ENCODE measurements around the gene YIF1A.
"Not testable (repeated sequence)": the region's sequence is repeated elsewhere in the genome, so short reads cannot be mapped to it uniquely, and the experiment has no call there.

Gene YIF1A

GRCh38 chr11:66268952-66269905 is 19.7 kb downstream of the YIF1A start:
- peak; percentile 38 for DNase-seq (ENCODE audit: low spot score)

DNA sequence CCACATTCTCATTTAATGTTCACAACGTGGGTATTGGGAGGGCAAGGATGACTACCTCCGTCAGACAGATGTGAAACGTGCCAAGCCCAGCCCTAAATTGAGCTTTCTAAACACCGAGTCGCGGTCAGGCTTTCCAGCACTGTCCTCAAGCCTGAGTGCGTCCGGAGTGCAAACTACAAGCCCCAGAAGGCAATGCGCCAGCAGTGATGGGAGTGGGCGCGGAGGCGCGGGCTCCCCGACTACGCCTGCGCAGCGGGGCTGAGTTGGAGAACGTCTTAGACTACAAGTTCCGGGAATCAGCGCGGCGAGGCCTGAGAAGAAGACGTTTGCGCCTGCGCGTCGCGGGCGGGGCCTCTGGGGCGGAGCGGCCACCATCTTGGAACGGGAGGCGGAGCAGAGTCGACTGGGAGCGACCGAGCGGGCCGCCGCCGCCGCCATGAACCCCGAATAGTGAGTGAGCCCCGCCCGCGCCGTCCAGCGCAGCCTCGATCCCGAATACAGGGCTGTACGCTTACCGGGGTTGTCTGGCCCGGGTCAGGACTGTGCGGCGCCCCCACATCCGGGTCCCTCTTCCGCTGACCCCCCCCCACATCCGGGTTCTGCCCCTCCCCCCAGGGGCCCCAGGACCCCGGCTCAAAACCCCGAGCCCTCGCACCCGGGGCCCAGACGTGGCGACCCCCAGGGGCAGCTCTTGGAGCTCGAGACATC is 20.5 kb downstream of the YIF1A start, which contains the start of gene RAB1B:
Gene RAB1B (plus strand): TSS at position 396 of the 708 bp plus-strand sequence. CDS start 41 bp downstream, at position 437.
- peak; percentile 100 for DNase-seq (ENCODE audit: low spot score)

DNA sequence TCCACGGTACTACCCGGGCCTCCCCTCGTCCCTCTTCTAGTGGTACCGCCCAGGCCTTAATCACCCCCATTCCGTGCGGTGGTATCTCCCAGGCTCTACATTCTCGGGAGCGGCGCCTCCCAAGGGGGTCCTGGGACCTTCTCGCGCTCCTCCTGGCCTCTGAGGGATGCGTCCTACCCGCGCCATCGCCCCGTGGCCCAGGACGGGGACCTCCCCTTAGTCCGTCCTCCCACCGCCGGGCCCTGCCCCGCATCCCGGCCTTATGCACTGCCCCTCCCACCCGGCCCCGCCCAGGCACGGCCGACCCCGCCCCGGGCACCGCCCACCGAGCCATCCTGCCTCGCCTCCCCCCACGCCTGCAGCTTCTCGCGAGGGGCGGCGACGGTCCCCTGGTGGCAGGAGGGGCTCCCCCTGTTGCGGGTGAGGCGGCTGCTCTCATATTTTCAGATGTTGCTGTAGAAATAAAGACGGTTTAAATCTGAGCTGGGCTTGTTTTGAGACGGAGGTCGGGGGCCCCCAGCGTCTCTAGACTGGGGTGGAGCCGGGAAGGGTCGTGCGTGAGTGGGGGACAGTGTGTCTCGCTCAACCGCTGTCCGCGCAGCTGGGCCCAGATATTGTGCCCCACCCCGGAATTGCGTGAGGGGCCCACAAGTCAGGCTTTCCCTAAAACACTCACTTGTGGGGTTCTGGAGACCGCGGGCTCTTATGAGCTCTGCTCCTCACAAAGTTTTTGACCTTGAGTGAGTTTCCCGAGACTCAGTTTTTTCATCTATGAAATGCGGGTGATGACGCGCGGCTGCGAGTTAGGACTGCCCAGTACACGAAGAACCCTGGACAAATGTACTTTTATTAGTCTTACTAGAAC is 21.3 kb downstream of the YIF1A start:
- no peak for DNase-seq (ENCODE audit: low spot score)

GRCh38 chr11:66267039-66267378 is 21.9 kb downstream of the YIF1A start:
- no peak for DNase-seq (ENCODE audit: low spot score)

DNA sequence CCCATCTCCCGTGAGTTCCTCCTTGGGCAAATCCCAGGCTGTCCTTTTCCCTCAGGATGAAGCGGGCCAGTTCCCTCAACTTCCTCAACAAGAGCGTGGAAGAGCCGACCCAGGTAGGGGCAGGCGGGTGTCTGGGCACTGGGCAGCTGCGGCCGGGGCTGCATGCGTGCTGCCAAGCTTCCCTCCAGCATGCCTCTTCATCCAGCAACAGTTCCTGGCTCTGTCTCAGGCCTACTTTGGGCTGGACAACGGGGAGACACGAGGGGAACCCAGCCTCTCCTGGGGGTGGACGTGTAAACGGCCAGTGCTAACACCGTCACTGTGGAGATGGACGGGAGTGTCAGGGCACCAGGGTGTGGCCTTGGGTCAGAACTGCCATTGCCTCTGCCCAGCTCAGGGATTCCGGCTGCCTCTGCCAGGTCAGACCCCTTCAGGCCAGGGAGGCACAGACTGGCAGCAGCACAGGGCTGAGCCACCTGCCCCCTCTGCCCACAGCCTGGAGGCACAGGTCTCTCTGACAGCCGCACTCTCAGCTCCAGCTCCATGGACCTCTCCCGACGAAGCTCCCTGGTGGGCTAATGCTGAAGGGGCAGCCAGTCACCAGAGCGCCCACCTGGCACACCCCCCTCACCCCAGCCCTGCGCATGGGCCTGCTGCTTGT is 22.4 kb downstream of the YIF1A start:
- DNase-seq (ENCODE audit: low spot score): no peak

DNA sequence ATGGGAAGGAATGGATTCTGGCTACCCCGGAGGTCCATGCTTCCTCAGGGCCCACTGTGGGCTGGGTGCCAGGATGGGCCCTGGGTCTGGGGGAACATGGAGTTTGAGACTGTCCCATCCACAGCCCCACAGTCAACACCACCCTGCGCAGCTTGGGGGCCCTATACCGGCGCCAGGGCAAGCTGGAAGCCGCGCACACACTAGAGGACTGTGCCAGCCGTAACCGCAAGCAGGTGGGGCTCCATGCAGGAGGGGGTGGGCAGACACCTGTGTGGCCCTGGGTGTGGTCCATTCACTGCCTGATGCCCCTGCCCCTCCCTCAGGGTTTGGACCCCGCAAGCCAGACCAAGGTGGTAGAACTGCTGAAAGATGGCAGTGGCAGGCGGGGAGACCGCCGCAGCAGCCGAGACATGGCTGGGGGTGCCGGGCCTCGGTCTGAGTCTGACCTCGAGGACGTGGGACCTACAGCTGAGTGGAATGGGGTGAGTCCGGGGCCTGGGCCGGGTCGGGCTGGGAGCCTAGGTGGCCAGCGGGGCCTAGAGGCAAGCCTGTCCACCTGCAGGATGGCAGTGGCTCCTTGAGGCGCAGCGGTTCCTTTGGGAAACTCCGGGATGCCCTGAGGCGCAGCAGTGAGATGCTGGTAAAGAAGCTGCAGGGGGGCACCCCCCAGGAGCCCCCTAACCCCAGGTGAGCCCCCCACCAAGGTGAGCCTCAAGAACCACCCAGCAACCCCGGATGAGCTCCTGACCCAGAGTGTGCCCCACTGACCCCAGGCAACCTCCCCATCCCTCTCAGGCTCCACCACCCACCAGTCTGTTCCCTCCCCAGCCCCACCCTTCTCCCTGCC is 23.2 kb downstream of the YIF1A start:
- DNase-seq (ENCODE audit: low spot score): no peak

DNA sequence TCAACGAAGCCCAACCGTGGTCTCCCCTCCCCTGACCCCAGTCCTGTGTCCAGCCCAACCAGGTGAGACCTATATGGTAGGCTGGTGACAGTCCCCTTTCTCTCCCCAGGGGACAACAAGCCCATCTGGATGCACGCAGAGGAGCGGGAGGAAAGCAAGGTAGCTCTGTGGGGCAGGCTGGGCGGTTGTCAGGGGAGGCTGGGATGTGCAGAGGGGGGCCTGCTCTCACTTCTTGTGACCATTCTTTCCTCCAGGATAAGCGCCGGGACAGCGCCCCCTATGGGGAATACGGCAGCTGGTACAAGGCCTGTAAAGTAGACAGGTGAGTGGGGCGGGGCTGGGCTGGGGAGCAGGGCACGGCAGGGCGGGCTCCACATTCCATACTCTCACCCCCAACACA is 24.0 kb downstream of the YIF1A start:
- no peak for DNase-seq (ENCODE audit: low spot score)

DNA sequence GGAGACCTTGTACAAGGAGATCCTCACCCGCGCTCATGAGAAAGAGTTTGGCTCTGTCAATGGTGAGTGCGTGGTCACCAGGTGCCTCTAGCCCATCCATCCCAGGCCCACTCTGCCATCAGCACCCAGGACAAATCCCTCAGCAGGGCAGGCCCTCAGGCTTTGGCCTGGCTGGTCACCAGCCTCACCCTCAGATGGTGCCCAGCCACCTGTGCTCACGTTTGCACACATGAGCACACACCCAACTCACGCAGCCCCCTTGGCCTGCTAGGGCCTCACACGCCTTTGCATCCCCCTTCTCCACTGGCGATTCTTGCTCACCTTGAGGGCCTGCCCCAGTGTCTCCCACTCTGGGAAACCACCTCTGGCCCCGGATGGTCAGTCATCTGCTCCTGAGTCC is 24.6 kb downstream of the YIF1A start:
- DNase-seq (ENCODE audit: low spot score): no peak

- DNase-seq (ENCODE audit: low spot score): no peak
Measured at GRCh38 chr11:66263785-66264184, 25.2 kb downstream of the YIF1A start.

- DNase-seq (ENCODE audit: low spot score): no peak
Measured at GRCh38 chr11:66263231-66263630, 25.7 kb downstream of the YIF1A start.

GRCh38 chr11:66262696-66263095 is 26.2 kb downstream of the YIF1A start:
- no peak for DNase-seq (ENCODE audit: low spot score)

DNA sequence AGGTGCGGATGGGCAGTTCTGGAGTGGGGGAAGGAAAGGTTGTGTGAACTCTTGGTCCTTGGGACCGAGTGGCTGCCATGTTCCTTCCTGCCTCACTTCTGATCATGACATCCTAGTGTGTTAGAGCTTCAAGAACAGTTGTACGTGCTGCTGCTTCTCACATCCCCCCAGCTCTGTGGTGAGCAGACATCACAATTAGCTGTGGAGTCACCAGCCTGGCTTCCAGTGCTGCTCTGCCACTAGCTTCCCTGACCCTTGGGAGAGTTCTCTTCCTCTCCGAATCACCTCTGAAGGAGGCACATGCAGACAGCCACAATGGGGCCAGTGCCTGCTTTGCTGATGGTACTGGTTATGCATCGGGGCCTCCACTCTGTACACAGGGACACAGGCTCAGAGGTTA is 26.8 kb downstream of the YIF1A start:
- no peak for DNase-seq (ENCODE audit: low spot score)

DNA sequence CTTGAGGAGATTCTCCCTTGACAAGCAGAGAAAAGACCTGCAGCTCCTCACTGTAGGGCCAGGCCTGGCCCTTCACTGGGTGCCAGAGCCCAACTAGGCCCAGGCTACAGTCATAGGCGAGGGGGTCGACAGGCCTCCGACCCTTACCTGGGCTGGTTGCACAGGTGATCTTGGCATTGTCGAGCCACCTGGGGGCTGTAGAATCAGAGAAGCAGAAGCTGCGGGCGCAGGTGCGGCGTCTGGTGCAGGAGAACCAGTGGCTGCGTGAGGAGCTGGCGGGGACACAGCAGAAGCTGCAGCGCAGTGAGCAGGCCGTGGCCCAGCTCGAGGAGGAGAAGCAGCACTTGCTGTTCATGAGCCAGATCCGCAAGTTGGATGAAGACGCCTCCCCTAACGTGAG is 27.4 kb downstream of the YIF1A start:
- DNase-seq (ENCODE audit: low spot score): no peak

DNA sequence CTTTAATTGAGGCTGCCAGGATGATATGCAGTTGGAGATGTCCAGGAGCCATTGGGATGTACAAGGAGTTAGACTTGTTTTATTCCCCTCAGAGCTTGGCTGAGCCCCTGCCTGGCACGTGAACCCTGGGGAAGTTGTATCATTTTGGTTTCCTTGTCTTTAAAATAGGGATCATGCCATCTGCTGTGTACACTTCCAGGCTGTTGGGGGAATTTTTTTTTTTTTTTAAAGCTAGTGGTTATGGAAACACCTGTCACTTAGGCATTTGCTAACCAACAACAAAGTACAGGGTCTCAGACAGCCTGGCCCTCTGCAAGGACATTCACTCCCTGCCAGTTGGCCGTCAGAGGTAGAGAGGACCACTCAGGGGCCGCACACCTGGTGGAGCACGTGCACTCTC is 29.0 kb downstream of the YIF1A start:
- no peak for DNase-seq (ENCODE audit: low spot score)

- DNase-seq (ENCODE audit: low spot score): no peak
Measured at GRCh38 chr11:66259225-66259624, 29.7 kb downstream of the YIF1A start.

DNA sequence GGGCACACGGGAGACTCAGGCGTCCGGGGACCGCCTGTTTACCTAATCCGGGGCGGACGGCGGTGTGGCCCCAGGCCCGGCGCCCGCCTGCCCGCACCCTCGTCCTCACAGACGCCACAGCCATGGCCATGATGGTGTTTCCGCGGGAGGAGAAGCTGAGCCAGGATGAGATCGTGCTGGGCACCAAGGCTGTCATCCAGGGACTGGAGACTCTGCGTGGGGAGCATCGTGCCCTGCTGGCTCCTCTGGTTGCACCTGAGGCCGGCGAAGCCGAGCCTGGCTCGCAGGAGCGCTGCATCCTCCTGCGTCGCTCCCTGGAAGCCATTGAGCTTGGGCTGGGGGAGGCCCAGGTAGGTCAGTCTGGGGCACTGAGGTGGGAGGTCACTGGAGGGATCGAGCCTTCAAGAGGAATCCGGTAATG is 30.5 kb downstream of the YIF1A start:
- no peak for DNase-seq (ENCODE audit: low spot score)

DNA sequence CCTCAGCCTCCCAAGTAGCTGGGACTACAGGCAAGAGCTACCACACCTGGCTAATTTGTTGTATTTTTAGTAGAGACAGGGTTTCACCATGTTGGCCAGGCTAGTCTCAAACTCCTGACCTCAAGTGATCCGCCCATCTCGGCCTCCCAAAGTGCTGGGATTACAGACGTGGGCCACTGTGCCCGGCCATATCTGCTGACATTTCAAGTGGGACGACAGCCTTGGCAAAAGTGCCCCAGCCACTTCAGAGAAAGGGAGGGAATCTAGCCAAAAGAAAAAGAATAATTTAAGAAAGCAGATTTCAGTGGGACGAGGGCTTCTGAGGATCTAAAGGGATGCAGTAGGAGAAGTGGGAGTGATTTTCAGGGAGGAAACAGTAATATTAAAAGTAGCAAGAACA is 35.9 kb downstream of the YIF1A start:
- DNase-seq (ENCODE audit: low spot score): not testable (repeated sequence)

GRCh38 chr11:66251809-66252208 is 37.1 kb downstream of the YIF1A start:
- DNase-seq (ENCODE audit: low spot score): no peak

- DNase-seq (ENCODE audit: low spot score): no peak
Measured at GRCh38 chr11:66248903-66249302, 40.0 kb downstream of the YIF1A start.

GRCh38 chr11:66247801-66248200 is 41.1 kb downstream of the YIF1A start:
- no peak for DNase-seq (ENCODE audit: low spot score)

DNA sequence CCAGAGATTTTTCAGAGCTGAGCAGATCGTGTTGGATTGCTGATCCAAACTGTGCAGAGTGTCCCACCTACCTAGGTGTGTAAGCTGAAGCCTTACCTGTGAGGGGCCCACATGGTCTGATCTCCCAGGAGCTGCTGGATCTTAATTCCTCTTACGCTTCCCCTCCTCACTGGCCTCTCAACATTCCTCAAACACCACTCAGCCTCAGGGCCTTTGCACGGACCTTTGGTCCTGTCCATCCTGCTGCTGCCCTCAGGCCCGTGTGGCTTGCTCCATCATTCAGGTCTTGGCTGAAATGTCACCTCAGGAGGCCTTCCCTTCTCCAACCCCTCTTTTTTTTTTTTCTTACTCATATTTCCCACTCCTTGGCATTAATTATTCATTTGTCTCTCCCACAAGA is 41.6 kb downstream of the YIF1A start:
- no peak for DNase-seq (ENCODE audit: low spot score)

All from LoVo (cell line).